ENCODE results near the gene FNBP1. TPM values are rescaled to one million over a fixed set of nuclear protein-coding genes. Genes with fewer than 3 reads are reported as not detected.

The FNBP1 gene
- total and polyA plus RNA-seq, 2 experiments from 2014 or later = 19.5 to 21.0 TPM

- no peak for DNase-seq (ENCODE audit: low spot score)
- no peaks in the 10 kb centered on the region for H4K20me1 ChIP-seq (ENCODE audit: insufficient read depth, poor library complexity, severe bottlenecking)
- H3K27me3 ChIP-seq = no peaks in the 10 kb centered on the region
- H3K9me2 ChIP-seq (replicated peaks; ENCODE audit: insufficient read depth) = no peaks in the 10 kb centered on the region
- no peak for TF ChIP-seq CTCF (IDR thresholded peaks at IDR 0.05; ENCODE audit: poor library complexity)
- no peak for TF ChIP-seq EZH2 (IDR thresholded peaks at IDR 0.05; ENCODE audit: borderline replicate concordance)
- no peaks in the 10 kb centered on the region for H3K9me3 ChIP-seq (ENCODE audit: low read depth)
- H3K79me2 ChIP-seq = no peaks in the 10 kb centered on the region
- H3K4me3 ChIP-seq = no peak overlapping the region
- 97% methylated on average over 19 of the region's 20 CpGs for WGBS (ENCODE audit: low lambda C conversion rate, missing lambda C conversion rate)
- H3K4me2 ChIP-seq = no peak overlapping the region
- H3K27ac ChIP-seq = no peak overlapping the region
- H3K36me3 ChIP-seq (replicated peaks; ENCODE audit: insufficient read depth, low read depth) = no peaks in the 10 kb centered on the region
- no peak overlapping the region for H2AFZ ChIP-seq
- H3K4me1 ChIP-seq (ENCODE audit: insufficient read depth) = no peaks in the 10 kb centered on the region
These were observed 142.5 kb downstream of the FNBP1 start for GRCh38 chr9:129900263-129901027.

- Histone ChIP-seq H3K4me1 (ENCODE audit: insufficient read depth) (no peaks in the 10 kb centered on the region), H2AFZ (no peak overlapping the region), H3K4me3 (no peak overlapping the region), H4K20me1 (ENCODE audit: insufficient read depth, poor library complexity, severe bottlenecking) (no peaks in the 10 kb centered on the region), H3K9me3 (ENCODE audit: low read depth) (no peaks in the 10 kb centered on the region), H3K9me2 (replicated peaks; ENCODE audit: insufficient read depth) (no peaks in the 10 kb centered on the region), H3K27me3 (no peaks in the 10 kb centered on the region), H3K36me3 (replicated peaks; ENCODE audit: insufficient read depth, low read depth) (no peaks in the 10 kb centered on the region), H3K27ac (no peak overlapping the region), H3K4me2 (no peak overlapping the region), H3K79me2 (no peaks in the 10 kb centered on the region)
- TF ChIP-seq CTCF (IDR thresholded peaks at IDR 0.05; ENCODE audit: poor library complexity) = no peak
- no peak for TF ChIP-seq EZH2 (IDR thresholded peaks at IDR 0.05; ENCODE audit: borderline replicate concordance)
- no peak for TF ChIP-seq EZH2phosphoT487 (IDR thresholded peaks at IDR 0.05; ENCODE audit: low read depth, severe bottlenecking, unreplicated experiment)
- WGBS (ENCODE audit: low lambda C conversion rate, missing lambda C conversion rate) = 97% methylated on average over 2 of the region's 2 CpGs
- no peak for DNase-seq (ENCODE audit: low spot score)
These were observed 143.4 kb downstream of the FNBP1 start for GRCh38 chr9:129899620-129900019.

GRCh38 chr9:129898185-129898584 lies 144.8 kb downstream of the FNBP1 start:
- Histone ChIP-seq H3K4me3 (no peak overlapping the region), H3K9me2 (replicated peaks; ENCODE audit: insufficient read depth) (no peaks in the 10 kb centered on the region), H3K27ac (no peak overlapping the region), H3K79me2 (no peaks in the 10 kb centered on the region), H2AFZ (no peak overlapping the region), H4K20me1 (ENCODE audit: insufficient read depth, poor library complexity, severe bottlenecking) (no peaks in the 10 kb centered on the region), H3K4me1 (ENCODE audit: insufficient read depth) (no peaks in the 10 kb centered on the region), H3K27me3 (no peaks in the 10 kb centered on the region), H3K4me2 (no peak overlapping the region), H3K9me3 (ENCODE audit: low read depth) (no peaks in the 10 kb centered on the region), H3K36me3 (replicated peaks; ENCODE audit: insufficient read depth, low read depth) (no peaks in the 10 kb centered on the region)
- WGBS (ENCODE audit: low lambda C conversion rate, missing lambda C conversion rate) = 91% methylated on average over 8 of the region's 8 CpGs
- no peak for DNase-seq (ENCODE audit: low spot score)
- TF ChIP-seq EZH2phosphoT487 (IDR thresholded peaks at IDR 0.05; ENCODE audit: low read depth, severe bottlenecking, unreplicated experiment) (no peak), CTCF (IDR thresholded peaks at IDR 0.05; ENCODE audit: poor library complexity) (no peak), EZH2 (IDR thresholded peaks at IDR 0.05; ENCODE audit: borderline replicate concordance) (no peak)

Data from hepatocyte (in vitro differentiated cells).